ENCODE results near the gene FBP1. TPM values are rescaled to one million over a fixed set of nuclear protein-coding genes. Genes with fewer than 3 reads are reported as not detected.
A peak's percentile ranks its signal among the peaks of the same experiment; 100 is the strongest.

The FBP1 gene
- total and polyA plus RNA-seq, 10 of the 15 experiments (the other 5 are each of a cell fraction or from before 2014, with no cell fraction given), result 0.11 to 0.38 (median 0.15) TPM; not detected in 7

- ChIA-PET POLR2A (no interaction called here), RAD21 (ENCODE audit: unreplicated experiment) (interaction anchor here (1.0 to 6.1 kb wide), 2 partner anchors 17 to 443 kb away, joined by 3 to 134 read pairs; no protein-coding TSS in a partner anchor), SMC1A (ENCODE audit: uncharacterized antibody, unreplicated experiment) (interaction anchor here (1.0 to 5.8 kb wide), 2 partner anchors 233 to 444 kb away, joined by 3 to 143 read pairs; no protein-coding TSS in a partner anchor), CTCF (interaction anchor here (11.9 kb wide), 1 partner anchor 444 kb away, joined by 355 read pairs; no protein-coding TSS in a partner anchor)
- WGBS (ENCODE audit: insufficient coverage, insufficient replicate concordance, low lambda C conversion rate, missing lambda C conversion rate), result 22% methylated on average over 2 of the region's 2 CpGs
- Histone ChIP-seq H3K9me3 (replicated peaks; ENCODE audit: control insufficient read depth, insufficient read depth, low read length) (no peaks in the 10 kb centered on the region), H3K9ac (ENCODE audit: control insufficient read depth, insufficient read depth, low read length) (no peak overlapping the region), H3K27me3 (replicated peaks in 1 of 2; ENCODE audit: control insufficient read depth in 2 of 2, insufficient read depth in 2 of 2, low read length in 1 of 2) (no peaks in the 10 kb centered on the region; a peak in 1 of 4 replicates), H3K4me1 (ENCODE audit: control insufficient read depth, insufficient read depth, low read length) (no peaks in the 10 kb centered on the region; the same call in 1 of the 2 replicates), H3K27ac (ENCODE audit: control insufficient read depth, insufficient read depth) (no peak overlapping the region), H3K79me2 (ENCODE audit: control insufficient read depth, insufficient read depth, low read length) (no peaks in the 10 kb centered on the region), H3K4me2 (ENCODE audit: control insufficient read depth, insufficient read depth) (no peak overlapping the region), H3K36me3 (ENCODE audit: control insufficient read depth in 2 of 2, insufficient read depth in 2 of 2, low read length in 1 of 2) (no peaks in the 10 kb centered on the region), H2AFZ (ENCODE audit: control insufficient read depth, low read depth, low read length) (no peak overlapping the region), H4K20me1 (ENCODE audit: control insufficient read depth, insufficient read depth) (no peaks in the 10 kb centered on the region), H3K4me3 (no peak overlapping the region)
- ATAC-seq (no peak; the same call in 2 of the 3 replicates), DNase-seq (ENCODE audit: low read depth, low spot score) (no peak), FAIRE-seq (no peak)
- intact Hi-C loops (cut with micrococcal nuclease; ENCODE audit: unreplicated experiment), result loop anchor here (10.0 kb wide), 2 partner anchors 579 to 1529 kb away; no protein-coding TSS in a partner anchor
- in situ Hi-C loops (cut with MboI), result loop anchor here (25.0 kb wide), 1 partner anchor 1527 kb away; no protein-coding TSS in a partner anchor
- BruUV-seq (replicated peaks), result no TSS peak
- TF ChIP-seq MYC (IDR thresholded peaks at IDR 0.05; ENCODE audit: insufficient read depth, insufficient read length, insufficient replicate concordance, low read length, severe bottlenecking) (no peak), EP300 (IDR thresholded peaks at IDR 0.05; ENCODE audit: borderline replicate concordance in 1 of 2, control insufficient read depth in 1 of 2, low read depth in 2 of 2, low read length in 2 of 2) (no peak), EZH2 (IDR thresholded peaks at IDR 0.05; ENCODE audit: borderline replicate concordance, control insufficient read depth, low read depth, low read length) (no peak), BRCA1 (IDR thresholded peaks at IDR 0.05; ENCODE audit: low read depth, low read length) (no peak), NFIC (IDR thresholded peaks at IDR 0.05; ENCODE audit: low read depth, low read length) (no peak), NR2F1 (conservative IDR thresholded peaks at IDR 0.05) (no peak), ATF7 (IDR thresholded peaks at IDR 0.05; ENCODE audit: low read depth) (no peak), SMARCA5 (IDR thresholded peaks at IDR 0.05) (no peak), GABPA (IDR thresholded peaks at IDR 0.05; ENCODE audit: low read depth) (no peak), STAT1 (conservative IDR thresholded peaks at IDR 0.05) (no peak), ZNF622 (IDR thresholded peaks at IDR 0.05) (no peak), ZNF24 (IDR thresholded peaks at IDR 0.05) (no peak), TBL1XR1 (IDR thresholded peaks at IDR 0.05; ENCODE audit: low read depth, low read length) (no peak), ETV6 (conservative IDR thresholded peaks at IDR 0.05 in 1 of 2, IDR thresholded peaks at IDR 0.05 in 1 of 2; ENCODE audit: borderline replicate concordance in 1 of 2, low read depth in 1 of 2) (no peak), ZNF217 (IDR thresholded peaks at IDR 0.05) (no peak), CBX5 (IDR thresholded peaks at IDR 0.05; ENCODE audit: low read depth) (no peak), JUNB (IDR thresholded peaks at IDR 0.05) (peak; percentile 49), SPI1 (IDR thresholded peaks at IDR 0.05; ENCODE audit: borderline replicate concordance, insufficient read depth, low read depth, low read length) (peak; percentile 49; the same call in 1 of the 2 replicates)
Observed at GRCh38 chr9:94685359-94685758, 46.0 kb upstream of the FBP1 start.

All from GM12878 (cell line).